ENCODE measurements around the gene DENND4C.

The DENND4C gene

GRCh38 chr9:19221326-19221725 lies 9.2 kb upstream of the DENND4C start:
- no peak for TF ChIP-seq CTCF (IDR thresholded peaks at IDR 0.05)
- H3K4me3 ChIP-seq (ENCODE audit: low read depth, low read length), result no peak overlapping the region
- no peaks in the 10 kb centered on the region for H3K27me3 ChIP-seq (ENCODE audit: control insufficient read depth, insufficient read depth, low read length)
- no peaks in the 10 kb centered on the region for H3K9me3 ChIP-seq (ENCODE audit: control insufficient read depth, low read length)
- H3K9ac ChIP-seq, result no peak overlapping the region
- no peak overlapping the region for H2AFZ ChIP-seq
- no peak overlapping the region for H3K4me2 ChIP-seq (ENCODE audit: low read length)
- H3K27ac ChIP-seq, result no peak overlapping the region
- H3K4me1 ChIP-seq, result no peaks in the 10 kb centered on the region
- no peaks in the 10 kb centered on the region for H3K36me3 ChIP-seq (ENCODE audit: control insufficient read depth, insufficient read depth, low read length)
- H3K79me2 ChIP-seq, result no peaks in the 10 kb centered on the region

GRCh38 chr9:19223724-19224123 lies 6.8 kb upstream of the DENND4C start:
- no peaks in the 10 kb centered on the region for H3K36me3 ChIP-seq (ENCODE audit: control insufficient read depth, insufficient read depth, low read length)
- H3K27me3 ChIP-seq (ENCODE audit: control insufficient read depth, insufficient read depth, low read length), result no peaks in the 10 kb centered on the region
- no peak overlapping the region for H3K4me3 ChIP-seq (ENCODE audit: low read depth, low read length)
- H3K9me3 ChIP-seq (ENCODE audit: control insufficient read depth, low read length), result no peaks in the 10 kb centered on the region
- no peaks in the 10 kb centered on the region for H3K79me2 ChIP-seq
- peak overlapping the region; percentile 53 for H2AFZ ChIP-seq
- H3K4me2 ChIP-seq (ENCODE audit: low read length), result no peak overlapping the region
- H3K27ac ChIP-seq, result no peak overlapping the region
- no peak overlapping the region for H3K9ac ChIP-seq
- no peak for TF ChIP-seq CTCF (IDR thresholded peaks at IDR 0.05)
- no peaks in the 10 kb centered on the region for H3K4me1 ChIP-seq

GRCh38 chr9:19224563-19224962 lies 5.9 kb upstream of the DENND4C start:
- Histone ChIP-seq H3K27ac (no peak overlapping the region), H3K9me3 (ENCODE audit: control insufficient read depth, low read length) (no peaks in the 10 kb centered on the region), H3K9ac (no peak overlapping the region), H3K27me3 (ENCODE audit: control insufficient read depth, insufficient read depth, low read length) (no peaks in the 10 kb centered on the region), H3K79me2 (no peaks in the 10 kb centered on the region), H3K4me1 (no peaks in the 10 kb centered on the region), H3K4me2 (ENCODE audit: low read length) (no peak overlapping the region), H2AFZ (no peak overlapping the region), H3K36me3 (ENCODE audit: control insufficient read depth, insufficient read depth, low read length) (no peaks in the 10 kb centered on the region), H3K4me3 (ENCODE audit: low read depth, low read length) (no peak overlapping the region)
- TF ChIP-seq CTCF (IDR thresholded peaks at IDR 0.05), result no peak

- Histone ChIP-seq H3K36me3 (ENCODE audit: control insufficient read depth, insufficient read depth, low read length) (no peaks in the 10 kb centered on the region), H3K4me2 (ENCODE audit: low read length) (peak overlapping the region; percentile 87), H3K27me3 (ENCODE audit: control insufficient read depth, insufficient read depth, low read length) (no peaks in the 10 kb centered on the region), H3K9me3 (ENCODE audit: control insufficient read depth, low read length) (no peaks in the 10 kb centered on the region), H3K4me3 (ENCODE audit: low read depth, low read length) (peak overlapping the region; percentile 82), H3K4me1 (no peaks in the 10 kb centered on the region), H2AFZ (peak overlapping the region; percentile 91), H3K27ac (peak overlapping the region; percentile 89), H3K79me2 (peaks cover 3% of the 10 kb centered on the region), H3K9ac (peak overlapping the region; percentile 37)
- TF ChIP-seq CTCF (IDR thresholded peaks at IDR 0.05), result no peak
Measured at GRCh38 chr9:19229595-19230354, 718 bp upstream of the DENND4C start.
